Measurements from ENCODE around the gene NT5DC4. TPM values are rescaled to one million over a fixed set of nuclear protein-coding genes. Genes with fewer than 3 reads are reported as not detected.

NT5DC4 gene
- total RNA-seq, 1 experiment from 2014 or later: 0.22 TPM

DNA sequence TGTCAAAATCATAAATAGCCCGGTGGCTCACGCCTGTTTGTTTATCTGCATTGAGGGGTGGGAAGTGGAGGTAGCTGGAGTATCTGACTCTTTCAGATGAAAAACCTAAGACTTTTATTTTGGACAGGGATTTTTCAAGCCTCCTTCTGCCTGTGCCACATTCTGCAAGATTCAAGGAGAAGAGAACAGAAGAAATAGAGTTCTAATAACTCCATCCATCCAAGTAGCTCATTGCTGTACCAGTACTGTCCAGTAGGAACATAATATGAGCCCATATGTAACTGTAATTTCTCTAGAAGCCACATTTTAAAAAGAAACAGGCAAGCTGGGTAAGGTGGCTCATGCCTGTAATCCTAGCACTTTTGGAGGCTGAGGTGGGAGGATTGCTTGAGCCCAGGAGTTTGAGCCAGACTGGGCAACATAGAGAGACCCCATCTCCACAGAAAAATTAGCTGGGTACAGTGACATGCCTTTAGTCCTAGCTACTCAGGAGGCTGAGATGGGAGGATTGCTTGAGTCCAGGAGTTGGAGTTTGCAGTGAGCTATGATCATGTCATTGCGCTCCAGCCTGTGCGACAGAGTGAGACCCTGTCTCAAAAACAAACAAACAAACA, 35.4 kb upstream of the NT5DC4 start:
- no peak overlapping the region for H3K4me2 ChIP-seq (ENCODE audit: low read length)
- no peaks in the 10 kb centered on the region for H4K20me1 ChIP-seq (ENCODE audit: insufficient read depth)
- H3K27me3 ChIP-seq (ENCODE audit: insufficient read depth, low read length): no peaks in the 10 kb centered on the region
- no peaks in the 10 kb centered on the region for H3K79me2 ChIP-seq (ENCODE audit: insufficient read depth, low read length)
- ChIA-PET RAD21 (ENCODE audit: low non-redundant PET in 1 of 2, low total read pairs in 2 of 2, uncharacterized antibody in 2 of 2, unreplicated experiment in 2 of 2) (interaction anchor here in 1 of 2 experiments (0.5 kb wide), 1 partner anchor 65 kb away, joined by 4 read pairs; no protein-coding TSS in a partner anchor), CTCF (interaction anchor here (0.7 to 1.3 kb wide), 7 partner anchors 9 to 256 kb away, joined by 3 to 9 read pairs (median 4); partner anchors contain the start of gene SLC20A1), POLR2A (no interaction called here)
- H3K9ac ChIP-seq (ENCODE audit: low read length): no peak overlapping the region
- peaks cover 9 to 20% of the 10 kb centered on the region in 2 experiments for H3K4me1 ChIP-seq (ENCODE audit: control insufficient read depth in 1 of 2, insufficient read depth in 2 of 2, low read length in 2 of 2)
- no peak overlapping the region for H3K27ac ChIP-seq (ENCODE audit: low read depth, low read length)
- TF ChIP-seq, protein P1, sequence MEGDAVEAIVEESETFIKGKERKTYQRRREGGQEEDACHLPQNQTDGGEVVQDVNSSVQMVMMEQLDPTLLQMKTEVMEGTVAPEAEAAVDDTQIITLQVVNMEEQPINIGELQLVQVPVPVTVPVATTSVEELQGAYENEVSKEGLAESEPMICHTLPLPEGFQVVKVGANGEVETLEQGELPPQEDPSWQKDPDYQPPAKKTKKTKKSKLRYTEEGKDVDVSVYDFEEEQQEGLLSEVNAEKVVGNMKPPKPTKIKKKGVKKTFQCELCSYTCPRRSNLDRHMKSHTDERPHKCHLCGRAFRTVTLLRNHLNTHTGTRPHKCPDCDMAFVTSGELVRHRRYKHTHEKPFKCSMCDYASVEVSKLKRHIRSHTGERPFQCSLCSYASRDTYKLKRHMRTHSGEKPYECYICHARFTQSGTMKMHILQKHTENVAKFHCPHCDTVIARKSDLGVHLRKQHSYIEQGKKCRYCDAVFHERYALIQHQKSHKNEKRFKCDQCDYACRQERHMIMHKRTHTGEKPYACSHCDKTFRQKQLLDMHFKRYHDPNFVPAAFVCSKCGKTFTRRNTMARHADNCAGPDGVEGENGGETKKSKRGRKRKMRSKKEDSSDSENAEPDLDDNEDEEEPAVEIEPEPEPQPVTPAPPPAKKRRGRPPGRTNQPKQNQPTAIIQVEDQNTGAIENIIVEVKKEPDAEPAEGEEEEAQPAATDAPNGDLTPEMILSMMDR (IDR thresholded peaks at IDR 0.05 in 2 of 3, conservative IDR thresholded peaks at IDR 0.05 in 1 of 3; ENCODE audit: borderline replicate concordance in 1 of 3, insufficient read depth in 1 of 3, low read depth in 2 of 3, low read length in 2 of 3): peak in 1 of 3 experiments; percentile 38; a peak in 3 of 6 replicates
- no peak for TF ChIP-seq EGR1 (IDR thresholded peaks at IDR 0.05; ENCODE audit: low read depth)
- H2AFZ ChIP-seq (ENCODE audit: low read depth, low read length, poor library complexity, severe bottlenecking): no peak overlapping the region
- DNase-seq (ENCODE audit: low read depth, low spot score) (no peak), ATAC-seq (peak; percentile 68)
- BruUV-seq (replicated peaks): no TSS peak
- H3K4me3 ChIP-seq (replicated peaks in 1 of 2; ENCODE audit: low read depth in 1 of 2, low read length in 2 of 2): no peak overlapping the region
- intact Hi-C loops (cut with micrococcal nuclease): no loop called here
- no peaks in the 10 kb centered on the region for H3K36me3 ChIP-seq (ENCODE audit: control insufficient read depth in 1 of 2, insufficient read depth in 2 of 2, low read length in 2 of 2)
- no peaks in the 10 kb centered on the region for H3K9me2 ChIP-seq (ENCODE audit: insufficient read depth)
- H3K9me3 ChIP-seq (ENCODE audit: control insufficient read depth in 1 of 2, insufficient read depth in 1 of 2, low read depth in 1 of 2, low read length in 2 of 2): no peaks in the 10 kb centered on the region

DNA sequence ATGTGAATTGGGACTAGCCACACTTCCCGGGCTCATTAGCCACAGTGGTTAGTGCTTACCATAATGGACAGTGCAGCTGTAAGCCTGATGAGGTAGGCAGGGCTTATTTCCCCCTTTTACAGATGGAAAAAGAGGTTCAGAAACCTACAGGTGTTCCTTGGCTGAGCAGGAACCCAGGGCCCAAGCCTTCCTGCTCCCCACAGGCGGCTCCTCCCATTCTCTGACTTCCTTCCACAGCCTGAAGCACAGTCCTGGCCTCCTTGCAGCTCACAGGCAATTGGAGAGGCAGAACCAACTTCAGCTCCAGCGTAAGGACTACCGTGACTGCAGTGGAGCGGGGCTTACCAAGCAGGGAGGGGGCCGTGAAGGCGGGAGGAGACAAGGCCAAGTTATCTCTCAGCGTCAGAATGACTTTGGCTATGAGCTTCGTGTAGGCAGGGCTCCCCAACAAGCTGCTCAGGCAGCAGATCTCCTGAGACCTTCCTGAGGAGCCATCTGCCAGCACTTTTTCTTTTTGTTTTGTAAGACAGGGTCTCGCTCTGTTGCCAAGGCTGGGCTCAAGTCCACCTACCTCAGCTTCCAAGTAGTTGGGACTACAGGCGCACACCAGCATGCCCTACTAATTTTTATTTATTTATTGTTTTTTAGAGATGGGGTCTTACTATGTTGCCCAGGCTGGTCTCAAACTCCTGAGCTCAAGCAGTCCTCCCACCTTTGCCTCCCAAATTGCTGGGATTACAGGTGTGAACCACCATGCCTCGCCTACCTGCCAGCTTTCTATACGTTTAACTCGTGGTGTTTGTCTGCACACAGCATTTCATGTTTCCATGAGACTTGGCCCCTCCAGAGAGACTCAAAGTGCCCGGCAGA, 34.2 kb upstream of the NT5DC4 start:
- no peak overlapping the region for H3K4me2 ChIP-seq (ENCODE audit: low read length)
- no peaks in the 10 kb centered on the region for H4K20me1 ChIP-seq (ENCODE audit: insufficient read depth)
- ChIA-PET RAD21 (ENCODE audit: low non-redundant PET in 1 of 2, low total read pairs in 2 of 2, uncharacterized antibody in 2 of 2, unreplicated experiment in 2 of 2) (no interaction called here), CTCF (no interaction called here), POLR2A (no interaction called here)
- no peak for ATAC-seq
- no TSS peak for BruUV-seq (replicated peaks)
- intact Hi-C loops (cut with micrococcal nuclease): no loop called here
- H3K9ac ChIP-seq (ENCODE audit: low read length): no peak overlapping the region
- no peak overlapping the region for H3K27ac ChIP-seq (ENCODE audit: low read depth, low read length)
- no peaks in the 10 kb centered on the region for H3K9me3 ChIP-seq (ENCODE audit: control insufficient read depth in 1 of 2, insufficient read depth in 1 of 2, low read depth in 1 of 2, low read length in 2 of 2)
- H3K79me2 ChIP-seq (ENCODE audit: insufficient read depth, low read length): no peaks in the 10 kb centered on the region
- H3K27me3 ChIP-seq (ENCODE audit: insufficient read depth, low read length): no peaks in the 10 kb centered on the region
- H3K9me2 ChIP-seq (ENCODE audit: insufficient read depth): no peaks in the 10 kb centered on the region
- no peaks in the 10 kb centered on the region for H3K36me3 ChIP-seq (ENCODE audit: control insufficient read depth in 1 of 2, insufficient read depth in 2 of 2, low read length in 2 of 2)
- no peak for DNase-seq (ENCODE audit: low read depth, low spot score)
- peaks cover 18 to 31% of the 10 kb centered on the region in 2 experiments for H3K4me1 ChIP-seq (ENCODE audit: control insufficient read depth in 1 of 2, insufficient read depth in 2 of 2, low read length in 2 of 2)
- no peak overlapping the region for H2AFZ ChIP-seq (ENCODE audit: low read depth, low read length, poor library complexity, severe bottlenecking)
- H3K4me3 ChIP-seq (replicated peaks in 1 of 2; ENCODE audit: low read depth in 1 of 2, low read length in 2 of 2): no peak overlapping the region
- TF ChIP-seq, protein P1 (IDR thresholded peaks at IDR 0.05 in 2 of 3, conservative IDR thresholded peaks at IDR 0.05 in 1 of 3; ENCODE audit: borderline replicate concordance in 1 of 3, insufficient read depth in 1 of 3, low read depth in 2 of 3, low read length in 2 of 3): no peak
- TF ChIP-seq ELF1 (IDR thresholded peaks at IDR 0.05; ENCODE audit: borderline replicate concordance, low read depth) (no peak), SIN3A (IDR thresholded peaks at IDR 0.05; ENCODE audit: low read depth) (no peak), RAD21 (IDR thresholded peaks at IDR 0.05; ENCODE audit: low read depth) (no peak), ZFX (IDR thresholded peaks at IDR 0.05) (no peak), CBX3 (IDR thresholded peaks at IDR 0.05; ENCODE audit: low read depth) (no peak), ZNF274 (IDR thresholded peaks at IDR 0.05; ENCODE audit: low read depth, low read length) (no peak)
